Common myeloid progenitor, CD34-positive (primary cell): ENCODE data around the gene TNFRSF8.

Experiments
- CTCF ChIA-PET: fragments of 350-600 bp; sonication (Branson Sonifier 250); formaldehyde crosslinking; loops from one replicate; lab custom pipeline; 2021; ENCODE audit warnings: antibody characterized with exemption; lab: Charles Lee
- POLR2A ChIA-PET: fragments of 350-600 bp; sonication (Branson Sonifier 250); formaldehyde crosslinking; loops from one replicate; lab custom pipeline; 2021; ENCODE audit warnings: antibody characterized with exemption; lab: Charles Lee
- DNase-seq, 3 donors: peaks; one replicate each; pipeline versions ENCODE4 v3.0.0 to v3.0.0-alpha.2; 2013
- H3K27ac ChIP-seq, 2 experiments: 1 replicate in 1 of 2; 2 replicates in 1 of 2; pipeline ENCODE4 v1.7.0; 2013; ENCODE audit warnings: inconsistent platforms in 2 of 2, low read length in 2 of 2, mild to moderate bottlenecking in 2 of 2, low read depth in 1 of 2, moderate library complexity in 1 of 2; ENCODE audit not compliant: severe bottlenecking in 2 of 2, insufficient read depth in 1 of 2, poor library complexity in 1 of 2
- H3K27me3 ChIP-seq, 5 experiments: replicated peaks in 2 of 5; 1 replicate in 3 of 5; 2 replicates in 2 of 5; pipeline versions ENCODE4 v1.6.1 to v1.7.0; 2013; ENCODE audit warnings: low read length in 4 of 5, mild to moderate bottlenecking in 2 of 5, moderate library complexity in 2 of 5, inconsistent platforms in 1 of 5; ENCODE audit not compliant: insufficient read depth in 5 of 5, control insufficient read depth in 4 of 5
- H3K36me3 ChIP-seq, 4 experiments: 1 replicate in 2 of 4; 2 replicates in 2 of 4; pipeline versions ENCODE4 v1.6.1 to v1.7.0; 2013; ENCODE audit warnings: low read length in 3 of 4, control low read depth in 1 of 4, mild to moderate bottlenecking in 1 of 4; ENCODE audit not compliant: control insufficient read depth in 4 of 4, insufficient read depth in 4 of 4
- H3K4me1 ChIP-seq, 4 experiments: 1 replicate in 3 of 4; 2 replicates in 1 of 4; pipeline versions ENCODE4 v1.6.1 to v1.7.1; 2013; ENCODE audit warnings: low read length in 3 of 4, mild to moderate bottlenecking in 3 of 4, control low read depth in 1 of 4, inconsistent platforms in 1 of 4, moderate library complexity in 1 of 4; ENCODE audit not compliant: control insufficient read depth in 4 of 4, insufficient read depth in 4 of 4; ENCODE audit errors: control extremely low read depth in 1 of 4
- H3K4me3 ChIP-seq, 7 experiments: 1 replicate in 4 of 7; 2 replicates in 3 of 7; pipeline versions ENCODE4 v1.5.1 to v1.7.0; 2013; ENCODE audit warnings: mild to moderate bottlenecking in 7 of 7, low read length in 6 of 7, moderate library complexity in 6 of 7, inconsistent platforms in 2 of 7, low read depth in 2 of 7, control low read depth in 1 of 7; ENCODE audit not compliant: insufficient read depth in 4 of 7, control insufficient read depth in 1 of 7; ENCODE audit errors: extremely low read depth in 1 of 7
- H3K9me3 ChIP-seq, 5 experiments: 1 replicate in 4 of 5; 2 replicates in 1 of 5; pipeline versions ENCODE4 v1.6.1 to v1.7.1; 2013; ENCODE audit warnings: low read length in 4 of 5, mild to moderate bottlenecking in 2 of 5, inconsistent platforms in 1 of 5, low read depth in 1 of 5, moderate library complexity in 1 of 5; ENCODE audit not compliant: control insufficient read depth in 4 of 5, insufficient read depth in 2 of 5; ENCODE audit errors: control extremely low read depth in 1 of 5
- WGBS: methylation state at CpG from one replicate; pipeline ENCODE4 v1.1.5; 2013; ENCODE audit not compliant: insufficient coverage; 5-methylcytosine and 5-hydroxymethylcytosine counted together

Gene TNFRSF8

GRCh38 chr1:12071892-12072291 lies 8.8 kb downstream of the TNFRSF8 start:
- Histone ChIP-seq H3K4me1 (peaks cover 3 to 30% (median 19%) of the 10 kb centered on the region in 4 experiments), H3K27ac (no peak overlapping the region), H3K4me3 (no peak overlapping the region), H3K27me3 (no peaks in the 10 kb centered on the region), H3K9me3 (peaks cover 0 to 1% (median 0%) of the 10 kb centered on the region in 5 experiments), H3K36me3 (peaks cover 0 to 7% (median 0%) of the 10 kb centered on the region in 4 experiments)
- POLR2A ChIA-PET = no interaction called here
- WGBS = 100% methylated on average over 3 of the region's 3 CpGs
- CTCF ChIA-PET = interaction anchor here (2.3 kb wide), 1 partner anchor 8 kb away, joined by 11 read pairs; no protein-coding TSS in a partner anchor
- DNase-seq = no peak

DNA sequence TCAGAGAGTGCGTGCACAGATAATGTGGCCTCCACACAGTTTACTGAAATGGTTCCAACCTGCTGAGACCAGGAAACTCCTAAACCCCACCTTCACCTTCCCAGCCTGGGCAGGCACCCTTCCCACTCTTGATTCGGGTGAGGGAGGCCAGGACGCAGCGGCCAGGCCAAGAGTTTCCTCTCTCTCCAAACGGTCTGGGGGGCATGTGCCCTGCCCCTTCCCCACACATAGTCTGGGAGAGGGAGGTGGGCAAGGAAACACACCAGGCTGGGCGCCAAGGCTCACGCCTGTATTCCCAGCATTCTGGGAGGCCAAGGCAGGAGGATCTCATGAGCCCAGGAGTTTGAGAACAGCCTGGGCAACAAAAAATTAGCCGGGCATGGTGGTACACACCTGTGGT lies 9.6 kb downstream of the TNFRSF8 start:
- H3K27me3 ChIP-seq = no peaks in the 10 kb centered on the region
- H3K4me1 ChIP-seq = peaks cover 3 to 30% (median 19%) of the 10 kb centered on the region in 4 experiments
- peaks cover 0 to 3% (median 0%) of the 10 kb centered on the region in 5 experiments for H3K9me3 ChIP-seq
- POLR2A ChIA-PET = no interaction called here
- H3K27ac ChIP-seq = no peak overlapping the region
- CTCF ChIA-PET = no interaction called here
- peaks cover 0 to 7% (median 0%) of the 10 kb centered on the region in 4 experiments for H3K36me3 ChIP-seq
- no peak for DNase-seq
- 100% methylated on average over 5 of the region's 8 CpGs for WGBS
- H3K4me3 ChIP-seq = no peak overlapping the region

DNA sequence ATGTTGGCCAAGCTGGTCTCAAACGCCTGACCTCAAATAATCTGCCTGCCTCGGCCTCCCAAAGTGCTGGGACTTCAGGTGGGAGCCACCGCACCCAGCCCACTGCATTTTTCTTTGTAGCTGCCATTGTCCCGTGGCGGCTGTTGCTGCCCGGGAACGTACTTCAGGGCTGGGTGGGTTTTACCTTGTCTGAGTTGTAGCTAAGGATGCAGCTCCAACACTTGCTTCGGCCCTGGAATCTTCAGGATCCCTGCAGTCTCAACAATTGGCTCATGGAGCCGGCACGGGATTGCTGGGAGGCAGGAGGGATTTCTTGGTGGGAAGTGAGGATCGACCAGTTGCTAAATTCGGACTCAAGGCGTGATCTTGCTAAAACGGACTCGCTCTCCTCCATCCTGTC lies 10.7 kb downstream of the TNFRSF8 start:
- Histone ChIP-seq H3K27ac (no peak overlapping the region), H3K9me3 (peaks cover 0 to 3% (median 0%) of the 10 kb centered on the region in 5 experiments), H3K27me3 (no peaks in the 10 kb centered on the region), H3K36me3 (peaks cover 0 to 7% (median 0%) of the 10 kb centered on the region in 4 experiments), H3K4me3 (no peak overlapping the region), H3K4me1 (peaks cover 3 to 22% (median 18%) of the 10 kb centered on the region in 4 experiments)
- DNase-seq = no peak
- CTCF ChIA-PET = no interaction called here
- POLR2A ChIA-PET = no interaction called here
- WGBS = 100% methylated on average over 5 of the region's 15 CpGs

DNA sequence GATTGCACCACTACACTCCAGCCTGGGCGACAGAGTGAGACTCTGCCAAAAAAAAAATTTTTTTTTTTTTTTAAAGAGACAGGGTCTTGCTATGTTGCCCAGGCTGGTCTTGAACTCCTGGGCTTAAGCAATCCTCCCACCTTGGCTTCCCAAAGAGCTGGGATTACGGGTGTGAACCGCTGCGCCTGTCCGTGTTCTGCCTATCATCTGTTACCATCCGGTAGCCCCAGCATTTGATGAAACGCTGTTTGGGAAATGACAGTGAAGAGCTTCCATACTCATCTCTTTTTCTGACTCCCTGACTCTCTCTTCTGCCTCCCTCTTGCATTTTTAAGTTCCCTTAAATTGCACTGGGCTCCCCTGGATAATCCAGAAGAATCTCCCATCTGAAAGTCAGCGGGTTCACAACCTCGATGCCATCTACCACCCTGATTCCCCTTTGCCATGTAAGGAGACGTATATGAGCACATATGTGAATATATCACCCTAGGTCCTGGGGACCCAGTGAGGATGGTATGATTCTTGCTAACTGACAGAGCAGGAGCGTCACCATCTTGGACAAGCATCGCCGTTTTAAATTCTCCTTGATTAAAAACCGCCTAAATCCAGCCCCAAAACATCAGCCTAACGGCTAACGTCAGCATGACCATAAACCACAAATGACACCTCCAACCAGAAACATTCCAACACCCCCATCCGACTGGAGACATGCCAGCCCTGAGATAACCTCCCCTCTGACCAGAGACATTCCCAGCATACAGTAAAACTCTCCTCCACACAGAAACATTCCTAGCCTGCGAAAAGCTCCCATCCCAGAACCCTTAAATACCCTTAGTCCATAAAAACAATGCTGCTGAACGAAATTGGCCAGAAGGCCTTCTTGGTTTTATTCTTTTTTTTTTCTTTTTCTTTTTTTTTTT lies 12.4 kb downstream of the TNFRSF8 start:
- Histone ChIP-seq H3K27me3 (no peaks in the 10 kb centered on the region), H3K4me1 (peaks cover 2 to 10% (median 8%) of the 10 kb centered on the region in 4 experiments), H3K27ac (no peak overlapping the region), H3K36me3 (peaks cover 0 to 7% (median 0%) of the 10 kb centered on the region in 4 experiments), H3K4me3 (no peak overlapping the region), H3K9me3 (peaks cover 0 to 3% (median 0%) of the 10 kb centered on the region in 5 experiments)
- 94% methylated on average over 12 of the region's 19 CpGs for WGBS
- DNase-seq = no peak
- ChIA-PET POLR2A (no interaction called here), CTCF (interaction anchor here (0.6 to 0.9 kb wide), 2 partner anchors 12 to 145 kb away, joined by 3 read pairs; no protein-coding TSS in a partner anchor)

GRCh38 chr1:12076425-12077005 lies 13.4 kb downstream of the TNFRSF8 start:
- WGBS = 93% methylated on average over 5 of the region's 9 CpGs
- POLR2A ChIA-PET = no interaction called here
- H3K36me3 ChIP-seq = peaks cover 0 to 7% (median 0%) of the 10 kb centered on the region in 4 experiments
- no peak for DNase-seq
- no peaks in the 10 kb centered on the region for H3K27me3 ChIP-seq
- CTCF ChIA-PET = interaction anchor here (0.6 to 1.3 kb wide), 4 partner anchors 20 to 146 kb away, joined by 3 read pairs; no protein-coding TSS in a partner anchor
- peaks cover 0 to 1% (median under 1%) of the 10 kb centered on the region in 4 experiments for H3K4me1 ChIP-seq
- no peak overlapping the region for H3K4me3 ChIP-seq
- H3K27ac ChIP-seq = no peak overlapping the region
- H3K9me3 ChIP-seq = peaks cover 0 to 3% (median 0%) of the 10 kb centered on the region in 5 experiments

- Histone ChIP-seq H3K27ac (no peak overlapping the region), H3K27me3 (no peaks in the 10 kb centered on the region), H3K36me3 (peaks cover 0 to 3% (median 0%) of the 10 kb centered on the region in 4 experiments), H3K9me3 (peaks cover 0 to 12% (median 7%) of the 10 kb centered on the region in 5 experiments), H3K4me1 (peaks cover 0 to 2% (median under 1%) of the 10 kb centered on the region in 4 experiments), H3K4me3 (no peak overlapping the region)
- no peak for DNase-seq
- 89% methylated on average over 7 of the region's 7 CpGs for WGBS
- ChIA-PET POLR2A (no interaction called here), CTCF (interaction anchor here (0.9 to 2.3 kb wide), 6 partner anchors 9 to 91 kb away, joined by 3 to 7 read pairs (median 6); no protein-coding TSS in a partner anchor)
Measured at GRCh38 chr1:12078575-12078937, 15.5 kb downstream of the TNFRSF8 start.
